Measurements from ENCODE around the gene GPC1. TPM values are rescaled to one million over a fixed set of nuclear protein-coding genes. Genes with fewer than 3 reads are reported as not detected.

Gene GPC1
- total and polyA plus RNA-seq, 4 donors = 23.2 to 62.5 (median 26.5) TPM

GRCh38 chr2:240433973-240434727 is 1.3 kb upstream of the GPC1 start:
- 79 to 80% methylated on average over 16 of the region's 16 CpGs for WGBS, 2 donors
- H3K27me3 ChIP-seq (ENCODE audit: control insufficient read depth in 3 of 3, insufficient read depth in 3 of 3, low read length in 2 of 3) = no peaks in the 10 kb centered on the region
- no peak overlapping the region for H3K9ac ChIP-seq (ENCODE audit: insufficient read depth in 1 of 2, low read length in 2 of 2)
- ATAC-seq (ENCODE audit: insufficient read depth, low FRiP score) (peak; percentile 5), DNase-seq (peak in 1 of 3 donors; percentile 6)
- no peak for TF ChIP-seq CTCF (IDR thresholded peaks at IDR 0.05; ENCODE audit: control extremely low read depth, extremely low read depth)
- H3K36me3 ChIP-seq (ENCODE audit: control insufficient read depth in 4 of 4, insufficient read depth in 4 of 4, low read length in 4 of 4) = no peaks in the 10 kb centered on the region
- H3K4me3 ChIP-seq = no peak overlapping the region
- H3K9me3 ChIP-seq (ENCODE audit: control insufficient read depth in 4 of 4, insufficient read depth in 3 of 4, low read length in 3 of 4) = no peaks in the 10 kb centered on the region
- peaks cover 0 to 25% (median 0%) of the 10 kb centered on the region in 5 donors for H3K4me1 ChIP-seq (ENCODE audit: control insufficient read depth in 5 of 5, insufficient read depth in 5 of 5, low read length in 5 of 5)
- H3K27ac ChIP-seq (ENCODE audit: low read depth in 1 of 2, low read length in 1 of 2) = peak overlapping the region in 1 of 2 donors; percentile 91

- no peaks in the 10 kb centered on the region for H3K9me3 ChIP-seq (ENCODE audit: control insufficient read depth in 4 of 4, insufficient read depth in 3 of 4, low read length in 3 of 4)
- DNase-seq = peak; percentile 94 to 97 (median 95)
- TF ChIP-seq CTCF (IDR thresholded peaks at IDR 0.05; ENCODE audit: control extremely low read depth, extremely low read depth) = no peak
- no peaks in the 10 kb centered on the region for H3K36me3 ChIP-seq (ENCODE audit: control insufficient read depth in 4 of 4, insufficient read depth in 4 of 4, low read length in 4 of 4)
- H3K27me3 ChIP-seq (ENCODE audit: control insufficient read depth in 3 of 3, insufficient read depth in 3 of 3, low read length in 2 of 3) = no peaks in the 10 kb centered on the region
- ATAC-seq (ENCODE audit: insufficient read depth, low FRiP score) = peak; percentile 83
- no peak overlapping the region for H3K9ac ChIP-seq (ENCODE audit: insufficient read depth in 1 of 2, low read length in 2 of 2)
- peaks cover 0 to 25% (median 0%) of the 10 kb centered on the region in 5 donors for H3K4me1 ChIP-seq (ENCODE audit: control insufficient read depth in 5 of 5, insufficient read depth in 5 of 5, low read length in 5 of 5)
- H3K4me3 ChIP-seq = no peak overlapping the region
- peak overlapping the region; percentile 62 to 91 for H3K27ac ChIP-seq (ENCODE audit: low read depth in 1 of 2, low read length in 1 of 2)
- WGBS, 2 donors = 2% methylated on average over 43 to 71 of the region's 71 CpGs
Measured at GRCh38 chr2:240434728-240435456, 571 bp upstream of the GPC1 start.

DNA sequence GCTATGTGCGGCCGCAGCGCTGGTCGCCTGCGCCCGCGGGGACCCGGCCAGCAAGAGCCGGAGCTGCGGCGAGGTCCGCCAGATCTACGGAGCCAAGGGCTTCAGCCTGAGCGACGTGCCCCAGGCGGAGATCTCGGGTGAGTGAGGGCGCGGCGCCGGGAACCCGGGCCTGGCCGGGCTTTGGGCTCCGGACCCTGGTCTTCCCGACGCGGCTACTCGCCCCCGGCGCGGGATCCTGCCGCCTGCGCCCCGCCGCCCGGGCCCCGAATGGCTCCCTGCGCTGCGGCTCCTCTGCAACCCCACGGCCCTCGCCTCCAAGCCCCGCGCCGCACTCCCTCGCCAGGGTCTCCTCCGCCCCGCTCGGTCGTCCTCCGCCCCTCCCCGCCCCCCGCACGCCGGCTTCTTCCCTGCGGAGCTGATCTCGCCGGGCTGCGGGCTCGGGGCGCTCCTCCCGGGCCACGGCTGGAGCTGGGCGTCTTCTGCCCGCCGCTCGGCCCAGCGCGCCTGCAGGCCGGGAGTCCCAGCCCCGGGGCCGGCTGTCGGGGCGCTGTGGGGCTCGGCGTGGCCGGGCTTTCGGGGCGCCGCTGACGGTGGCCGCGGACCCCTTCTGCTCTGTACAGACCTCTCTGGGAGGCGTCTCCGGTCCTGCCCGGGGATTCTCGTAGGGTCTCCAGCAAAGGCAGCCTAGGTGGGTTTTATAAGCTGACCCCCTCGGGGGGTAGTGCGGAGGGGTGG is 652 bp downstream of the GPC1 start:
- no peak for DNase-seq
- no peaks in the 10 kb centered on the region for H3K36me3 ChIP-seq (ENCODE audit: control insufficient read depth in 4 of 4, insufficient read depth in 4 of 4, low read length in 4 of 4)
- H3K9ac ChIP-seq (ENCODE audit: insufficient read depth in 1 of 2, low read length in 2 of 2) = no peak overlapping the region
- H3K4me1 ChIP-seq (ENCODE audit: control insufficient read depth in 5 of 5, insufficient read depth in 5 of 5, low read length in 5 of 5) = peaks cover 0 to 25% (median 0%) of the 10 kb centered on the region in 5 donors
- no peaks in the 10 kb centered on the region for H3K9me3 ChIP-seq (ENCODE audit: control insufficient read depth in 4 of 4, insufficient read depth in 3 of 4, low read length in 3 of 4)
- no peak for TF ChIP-seq CTCF (IDR thresholded peaks at IDR 0.05; ENCODE audit: control extremely low read depth, extremely low read depth)
- ATAC-seq (ENCODE audit: insufficient read depth, low FRiP score) = peak; percentile 0
- peak overlapping the region; percentile 34 for H3K4me3 ChIP-seq
- no peaks in the 10 kb centered on the region for H3K27me3 ChIP-seq (ENCODE audit: control insufficient read depth in 3 of 3, insufficient read depth in 3 of 3, low read length in 2 of 3)
- H3K27ac ChIP-seq (ENCODE audit: low read depth in 1 of 2, low read length in 1 of 2) = peak overlapping the region; percentile 63 to 81
- WGBS, 2 donors = 1 to 3% methylated on average over 48 to 88 of the region's 88 CpGs

Measured in lung (tissue), 12 donors.